GM12801 (cell line): Measurements from ENCODE around the gene ABTB2.

ENCODE experiments used
- TF ChIP-seq, protein P1 (sequence below): IDR thresholded peaks from one replicate; pipeline ENCODE4 v1.5.1; 2011; ENCODE audit warnings: control low read depth; ENCODE audit not compliant: insufficient read length; ENCODE audit errors: extremely low read depth

The ABTB2 gene

DNA sequence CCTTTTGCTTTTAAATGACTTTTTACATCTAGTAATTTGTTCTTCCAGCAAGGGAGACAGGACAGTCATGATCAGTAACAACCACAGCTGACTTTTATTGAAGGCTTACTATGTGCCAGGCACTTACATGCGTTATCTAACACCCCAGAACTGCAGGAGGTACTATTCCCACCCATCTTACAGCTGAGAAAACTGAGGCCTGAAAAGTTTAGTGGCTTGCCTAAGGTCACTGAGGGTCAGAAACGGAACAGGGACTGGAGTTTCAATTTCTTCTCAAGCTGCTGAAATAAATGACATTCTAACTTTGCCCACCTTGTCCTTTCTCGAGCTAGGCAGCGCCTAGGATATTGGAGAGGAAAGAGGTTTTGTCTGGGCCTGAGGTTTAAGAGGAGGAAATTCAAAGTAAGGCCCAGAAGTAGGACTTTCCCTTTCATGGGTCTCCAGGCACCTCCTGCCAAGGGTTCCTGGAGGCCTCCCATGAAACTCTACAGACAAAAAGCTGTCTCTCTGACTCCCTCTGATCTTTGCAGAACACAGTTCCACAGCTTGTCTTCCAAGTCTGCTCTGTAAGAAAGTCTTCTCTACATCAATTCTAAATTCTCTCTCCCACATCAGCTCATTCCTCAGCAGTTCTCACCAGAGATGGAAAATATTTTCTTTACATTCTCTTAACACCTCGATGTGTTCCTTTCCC is 150.2 kb downstream of the ABTB2 start:
- TF ChIP-seq, protein P1, sequence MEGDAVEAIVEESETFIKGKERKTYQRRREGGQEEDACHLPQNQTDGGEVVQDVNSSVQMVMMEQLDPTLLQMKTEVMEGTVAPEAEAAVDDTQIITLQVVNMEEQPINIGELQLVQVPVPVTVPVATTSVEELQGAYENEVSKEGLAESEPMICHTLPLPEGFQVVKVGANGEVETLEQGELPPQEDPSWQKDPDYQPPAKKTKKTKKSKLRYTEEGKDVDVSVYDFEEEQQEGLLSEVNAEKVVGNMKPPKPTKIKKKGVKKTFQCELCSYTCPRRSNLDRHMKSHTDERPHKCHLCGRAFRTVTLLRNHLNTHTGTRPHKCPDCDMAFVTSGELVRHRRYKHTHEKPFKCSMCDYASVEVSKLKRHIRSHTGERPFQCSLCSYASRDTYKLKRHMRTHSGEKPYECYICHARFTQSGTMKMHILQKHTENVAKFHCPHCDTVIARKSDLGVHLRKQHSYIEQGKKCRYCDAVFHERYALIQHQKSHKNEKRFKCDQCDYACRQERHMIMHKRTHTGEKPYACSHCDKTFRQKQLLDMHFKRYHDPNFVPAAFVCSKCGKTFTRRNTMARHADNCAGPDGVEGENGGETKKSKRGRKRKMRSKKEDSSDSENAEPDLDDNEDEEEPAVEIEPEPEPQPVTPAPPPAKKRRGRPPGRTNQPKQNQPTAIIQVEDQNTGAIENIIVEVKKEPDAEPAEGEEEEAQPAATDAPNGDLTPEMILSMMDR, result no peak

DNA sequence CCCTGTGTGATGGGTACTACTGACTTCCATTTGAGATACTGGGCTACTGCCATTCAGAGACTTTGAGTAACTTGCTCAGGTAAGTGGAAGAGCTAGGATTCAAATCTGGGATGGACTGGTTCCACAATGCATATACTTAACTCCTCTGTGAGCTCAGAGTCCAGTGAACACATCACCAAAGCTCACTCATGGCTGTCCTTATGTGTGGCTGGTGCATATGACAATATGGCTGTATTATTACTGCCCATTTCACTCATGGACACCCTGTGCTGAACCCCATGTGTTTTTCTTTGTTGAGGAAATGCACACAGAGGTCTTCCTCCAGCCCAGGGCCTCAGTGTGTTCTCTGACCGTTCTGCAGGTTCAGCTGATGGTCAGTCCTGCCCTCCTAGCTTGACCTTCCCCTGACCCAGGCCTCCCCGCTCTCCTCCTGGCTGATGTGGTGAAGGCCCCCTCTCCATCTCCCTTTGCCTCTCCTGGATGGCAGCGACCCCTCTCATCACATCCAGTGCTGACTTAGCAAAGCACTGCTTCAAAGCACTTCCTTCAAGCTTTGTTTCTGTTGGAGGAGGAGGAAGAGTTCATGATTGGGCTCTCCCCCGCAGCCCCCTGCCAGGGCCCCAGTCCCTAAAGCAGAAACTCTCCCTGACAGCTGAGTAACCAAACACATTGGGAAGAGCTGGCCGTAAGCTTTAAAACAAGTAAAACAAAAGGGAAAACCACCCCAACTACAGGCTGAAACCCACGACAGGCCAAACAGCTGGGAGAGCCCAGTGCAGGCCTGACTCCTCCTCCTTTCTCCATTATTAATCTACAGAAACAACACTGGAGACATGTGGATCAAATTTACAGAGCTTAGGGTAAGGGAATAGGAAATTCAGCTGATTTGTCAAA is 151.2 kb downstream of the ABTB2 start:
- TF ChIP-seq, protein P1, result no peak

DNA sequence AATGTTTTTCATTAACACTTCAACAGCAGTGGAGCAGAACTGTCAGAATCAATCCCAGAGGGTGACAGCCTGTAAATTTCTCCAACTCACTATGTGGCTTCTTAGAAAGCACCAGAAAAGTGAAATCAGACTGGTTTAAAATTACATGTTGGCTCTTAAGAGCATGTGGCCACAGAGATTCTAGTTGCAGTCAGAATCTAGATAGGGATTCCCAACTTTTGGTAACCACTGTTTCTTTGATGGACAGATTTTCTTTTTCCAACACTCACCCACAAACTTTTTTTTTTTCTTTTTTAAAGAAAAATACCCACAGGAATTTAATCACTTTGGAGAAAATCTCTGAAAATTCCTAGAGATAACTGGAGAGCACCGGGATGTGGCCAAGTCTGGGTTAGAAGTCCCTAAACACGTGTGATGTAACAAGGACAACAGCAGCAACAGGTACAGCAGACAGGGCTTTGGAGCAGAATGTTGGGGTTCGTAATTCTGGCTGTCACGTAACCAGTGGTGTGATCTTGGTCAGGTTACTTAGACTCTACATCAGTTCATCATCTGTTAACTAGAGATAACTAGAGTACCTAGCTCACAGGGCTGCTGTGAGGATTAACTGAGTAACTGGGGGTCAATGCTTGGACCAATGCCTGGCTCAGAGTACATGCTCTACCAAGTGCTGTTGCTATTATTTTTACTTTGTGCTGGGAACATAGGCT is 152.3 kb downstream of the ABTB2 start:
- TF ChIP-seq, protein P1, result no peak

DNA sequence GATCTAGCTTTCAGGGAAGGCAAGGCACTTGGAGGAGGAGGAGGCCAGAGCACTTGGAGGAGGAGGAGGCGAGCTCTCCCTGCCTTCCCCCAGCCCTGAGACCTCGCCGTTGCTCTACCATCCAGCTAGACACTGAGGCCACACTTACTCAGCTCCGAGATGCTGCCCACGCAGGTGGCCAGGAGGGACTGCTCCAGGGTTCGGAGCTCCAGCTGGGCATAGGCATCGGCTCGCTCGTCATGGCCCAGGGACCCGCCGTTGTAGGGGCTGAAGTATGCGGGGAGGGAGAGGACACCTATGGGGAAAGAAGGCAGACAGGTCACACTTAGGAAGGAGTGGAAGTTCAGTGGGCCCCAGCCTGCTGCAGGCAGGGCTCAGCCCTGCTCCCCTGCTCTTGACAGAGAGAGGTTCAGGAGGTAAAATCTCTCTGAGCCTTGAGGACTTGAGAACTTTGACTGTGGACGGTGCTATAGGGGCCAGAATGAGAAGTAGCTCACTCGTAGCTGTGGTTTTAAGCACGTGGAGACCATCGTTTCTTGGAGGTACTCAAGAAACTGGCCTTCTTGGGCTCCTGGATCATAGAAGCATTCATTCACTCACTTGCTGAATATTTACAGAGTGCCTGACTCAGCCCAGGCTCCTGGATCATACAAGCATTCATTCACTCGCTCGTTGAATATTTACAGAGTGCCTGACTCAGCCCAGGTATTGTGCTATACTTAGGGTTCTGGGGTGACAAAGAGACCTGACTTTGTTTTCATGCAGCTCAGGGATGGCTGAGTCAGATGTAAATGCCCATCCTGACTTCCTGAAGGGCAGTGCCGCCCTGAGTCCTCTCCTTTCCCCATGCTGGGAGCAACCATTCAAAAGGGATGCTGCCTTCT is 153.2 kb downstream of the ABTB2 start:
- TF ChIP-seq, protein P1, result no peak

DNA sequence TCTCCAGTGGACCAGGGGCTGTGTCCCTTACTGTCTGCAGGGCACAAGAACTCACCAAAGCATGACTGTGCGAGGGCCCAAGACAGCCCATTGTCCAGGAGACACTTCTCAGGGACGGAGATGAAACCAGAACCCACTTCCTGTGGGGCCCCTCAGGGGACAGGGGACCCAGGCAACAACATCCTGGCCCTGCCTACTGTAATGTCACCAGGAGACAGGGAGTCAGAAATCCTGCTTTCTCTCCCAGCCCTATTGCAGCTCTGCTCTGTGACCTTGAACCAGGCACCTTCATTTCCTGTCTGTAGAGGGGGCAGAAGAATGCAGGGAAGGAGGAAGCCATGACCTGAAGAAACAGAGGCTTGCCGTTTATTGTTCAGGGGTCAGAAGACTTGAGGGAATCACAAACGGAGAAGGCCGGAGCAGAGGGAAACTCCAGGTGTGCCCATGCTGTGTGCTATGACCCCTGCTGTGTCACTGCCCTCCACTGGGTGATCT is 154.4 kb downstream of the ABTB2 start:
- TF ChIP-seq, protein P1, result no peak

DNA sequence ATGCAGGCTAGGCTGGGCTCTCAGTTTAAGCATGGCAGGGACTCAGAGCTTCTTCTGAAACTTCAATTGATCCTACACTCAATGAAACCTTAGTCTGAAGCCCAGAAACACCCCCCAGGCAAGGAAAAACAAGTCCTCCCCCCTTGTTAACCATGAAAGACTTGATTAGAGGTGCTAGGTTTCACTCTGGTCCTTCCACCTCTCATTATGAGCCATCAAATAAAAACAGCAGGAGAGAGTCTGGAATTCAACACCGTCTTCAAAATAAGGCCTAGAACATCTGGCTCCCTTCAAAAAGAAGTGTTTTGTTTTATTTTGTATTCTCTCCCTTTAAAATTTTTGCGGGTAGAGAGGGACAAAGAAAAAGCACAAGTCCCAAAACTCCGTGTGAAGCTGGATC is 156.7 kb downstream of the ABTB2 start:
- TF ChIP-seq, protein P1, result no peak
